ENCODE data around the gene TSSK3. TPM values are rescaled to one million over a fixed set of nuclear protein-coding genes. Genes with fewer than 3 reads are reported as not detected.

TSSK3 gene
- total RNA-seq, 2 donors from 2014 or later: 3.4 to 6.4 TPM

DNA sequence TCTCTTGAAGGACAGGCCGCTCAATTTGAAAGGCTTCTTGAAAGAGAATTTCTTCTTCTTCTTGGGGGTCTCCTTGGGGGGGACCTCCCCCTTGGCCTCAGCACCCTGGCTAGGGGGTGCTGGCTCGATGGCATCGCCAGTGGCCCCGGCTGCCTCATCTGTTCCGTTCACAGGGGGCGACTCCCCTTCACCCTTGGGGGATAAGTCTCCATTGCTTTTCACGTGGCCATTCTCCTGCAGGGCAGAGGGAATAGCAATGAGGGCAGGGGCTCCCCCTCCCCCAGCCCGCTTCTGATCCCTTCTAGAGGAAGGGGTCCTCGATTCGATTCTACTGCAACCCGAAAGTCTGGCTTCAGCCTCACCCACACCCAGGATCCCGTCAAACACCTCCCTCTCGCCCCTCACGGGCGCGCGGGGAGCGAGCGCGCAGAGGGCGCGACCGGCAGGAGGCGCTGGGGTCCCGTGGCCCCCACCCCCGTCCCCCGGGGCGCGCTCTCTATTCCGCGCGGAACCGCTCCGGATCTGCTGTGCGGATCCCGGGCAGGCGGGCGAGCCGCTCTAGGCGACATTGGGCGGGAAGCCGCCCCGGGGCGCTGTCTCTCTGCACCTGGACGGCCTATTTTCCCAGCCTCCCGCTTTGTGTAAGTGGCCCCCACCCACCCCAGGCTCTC, 27.3 kb upstream of the TSSK3 start:
- peaks cover 9% of the 10 kb centered on the region for H3K27me3 ChIP-seq (ENCODE audit: control insufficient read depth, insufficient read depth, low read length, poor library complexity, severe bottlenecking)
- TF ChIP-seq, protein P1, sequence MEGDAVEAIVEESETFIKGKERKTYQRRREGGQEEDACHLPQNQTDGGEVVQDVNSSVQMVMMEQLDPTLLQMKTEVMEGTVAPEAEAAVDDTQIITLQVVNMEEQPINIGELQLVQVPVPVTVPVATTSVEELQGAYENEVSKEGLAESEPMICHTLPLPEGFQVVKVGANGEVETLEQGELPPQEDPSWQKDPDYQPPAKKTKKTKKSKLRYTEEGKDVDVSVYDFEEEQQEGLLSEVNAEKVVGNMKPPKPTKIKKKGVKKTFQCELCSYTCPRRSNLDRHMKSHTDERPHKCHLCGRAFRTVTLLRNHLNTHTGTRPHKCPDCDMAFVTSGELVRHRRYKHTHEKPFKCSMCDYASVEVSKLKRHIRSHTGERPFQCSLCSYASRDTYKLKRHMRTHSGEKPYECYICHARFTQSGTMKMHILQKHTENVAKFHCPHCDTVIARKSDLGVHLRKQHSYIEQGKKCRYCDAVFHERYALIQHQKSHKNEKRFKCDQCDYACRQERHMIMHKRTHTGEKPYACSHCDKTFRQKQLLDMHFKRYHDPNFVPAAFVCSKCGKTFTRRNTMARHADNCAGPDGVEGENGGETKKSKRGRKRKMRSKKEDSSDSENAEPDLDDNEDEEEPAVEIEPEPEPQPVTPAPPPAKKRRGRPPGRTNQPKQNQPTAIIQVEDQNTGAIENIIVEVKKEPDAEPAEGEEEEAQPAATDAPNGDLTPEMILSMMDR (conservative IDR thresholded peaks at IDR 0.05): peak; percentile 78
- no peaks in the 10 kb centered on the region for H3K4me1 ChIP-seq (ENCODE audit: control insufficient read depth, insufficient read depth, low read length)
- Mint-ChIP-seq H3K4me3 (peak overlapping the region; percentile 89), H3K36me3 (ENCODE audit: low read depth) (peaks cover 41% of the 10 kb centered on the region), H3K27ac (peak overlapping the region; percentile 94), H3K4me1 (peaks cover 26% of the 10 kb centered on the region), H3K27me3 (ENCODE audit: insufficient read depth) (peaks cover 23% of the 10 kb centered on the region), H3K9me3 (no peaks in the 10 kb centered on the region)
- H3K27ac ChIP-seq (ENCODE audit: low read depth, low read length): peak overlapping the region; percentile 96
- peaks cover 49% of the 10 kb centered on the region for H3K36me3 ChIP-seq (ENCODE audit: control insufficient read depth, insufficient read depth, low read length)
- H3K4me3 ChIP-seq (ENCODE audit: low read length): peak overlapping the region; percentile 97
- H3K9me3 ChIP-seq (ENCODE audit: control insufficient read depth, low read length): no peaks in the 10 kb centered on the region
- H3K9ac ChIP-seq (ENCODE audit: extremely low read depth, low read length, poor library complexity, severe bottlenecking): peak overlapping the region; percentile 94
- peak; percentile 67 for DNase-seq
- WGBS, 2 experiments (ENCODE audit: insufficient coverage in 1 of 2, insufficient read length in 1 of 2): 0 to 1% methylated on average over 13 to 46 of the region's 46 CpGs

GRCh38 chr1:32335535-32335789, 26.9 kb upstream of the TSSK3 start:
- Mint-ChIP-seq H3K4me3 (peak overlapping the region; percentile 89), H3K9me3 (no peaks in the 10 kb centered on the region), H3K4me1 (peaks cover 26% of the 10 kb centered on the region), H3K27me3 (ENCODE audit: insufficient read depth) (peaks cover 25% of the 10 kb centered on the region), H3K27ac (no peak overlapping the region), H3K36me3 (ENCODE audit: low read depth) (peaks cover 38% of the 10 kb centered on the region)
- Histone ChIP-seq H3K27ac (ENCODE audit: low read depth, low read length) (peak overlapping the region; percentile 96), H3K9ac (ENCODE audit: extremely low read depth, low read length, poor library complexity, severe bottlenecking) (peak overlapping the region; percentile 94), H3K9me3 (ENCODE audit: control insufficient read depth, low read length) (no peaks in the 10 kb centered on the region), H3K4me3 (ENCODE audit: low read length) (peak overlapping the region; percentile 97), H3K36me3 (ENCODE audit: control insufficient read depth, insufficient read depth, low read length) (peaks cover 44% of the 10 kb centered on the region), H3K4me1 (ENCODE audit: control insufficient read depth, insufficient read depth, low read length) (no peaks in the 10 kb centered on the region), H3K27me3 (ENCODE audit: control insufficient read depth, insufficient read depth, low read length, poor library complexity, severe bottlenecking) (peaks cover 9% of the 10 kb centered on the region)
- TF ChIP-seq, protein P1 (conservative IDR thresholded peaks at IDR 0.05): no peak
- WGBS, 2 experiments (ENCODE audit: insufficient coverage in 1 of 2, insufficient read length in 1 of 2): 1% methylated on average over 34 of the region's 34 CpGs; no CpG with 5 or more reads in 1 of the 2 experiments
- no peak for DNase-seq

GRCh38 chr1:32335790-32336590, 26.3 kb upstream of the TSSK3 start, which contains the start of gene MARCKSL1:
MARCKSL1 (minus strand) TSS chr1:32336233; CDS start chr1:32336033, 200 bp downstream.
- Histone ChIP-seq H3K27ac (ENCODE audit: low read depth, low read length) (peak within 1 kb of the TSS; percentile 96), H3K9ac (ENCODE audit: extremely low read depth, low read length, poor library complexity, severe bottlenecking) (peak within 1 kb of the TSS; percentile 94), H3K4me3 (ENCODE audit: low read length) (peak within 1 kb of the TSS; percentile 97), H3K27me3 (ENCODE audit: control insufficient read depth, insufficient read depth, low read length, poor library complexity, severe bottlenecking) (peaks cover 9% of the 10 kb centered on the region), H3K4me1 (ENCODE audit: control insufficient read depth, insufficient read depth, low read length) (no peaks in the 10 kb centered on the region), H3K9me3 (ENCODE audit: control insufficient read depth, low read length) (no peaks in the 10 kb centered on the region), H3K36me3 (ENCODE audit: control insufficient read depth, insufficient read depth, low read length) (peaks cover 39% of the 10 kb centered on the region)
- Mint-ChIP-seq H3K27ac (peak within 1 kb of the TSS; percentile 94), H3K9me3 (no peaks in the 10 kb centered on the region), H3K4me3 (peak within 1 kb of the TSS; percentile 89), H3K4me1 (peaks cover 26% of the 10 kb centered on the region), H3K36me3 (ENCODE audit: low read depth) (peaks cover 32% of the 10 kb centered on the region), H3K27me3 (ENCODE audit: insufficient read depth) (peaks cover 25% of the 10 kb centered on the region)
- WGBS, 2 experiments (ENCODE audit: insufficient coverage in 1 of 2, insufficient read length in 1 of 2): 1% methylated on average over 23 to 95 of the region's 95 CpGs
- TF ChIP-seq, protein P1 (conservative IDR thresholded peaks at IDR 0.05): no peak
- DNase-seq: peak; percentile 94
